ENCODE results near the gene ATP5PO.
A peak's percentile ranks its signal among the peaks of the same experiment; 100 is the strongest.

ATP5PO gene

GRCh38 chr21:33915368-33916199, at the start of gene ATP5PO:
Gene ATP5PO (minus strand): TSS chr21:33915804. CDS start chr21:33915763, 41 bp downstream.
- peak; percentile 97 to 98 for DNase-seq (ENCODE audit: low read depth in 2 of 2)

DNA sequence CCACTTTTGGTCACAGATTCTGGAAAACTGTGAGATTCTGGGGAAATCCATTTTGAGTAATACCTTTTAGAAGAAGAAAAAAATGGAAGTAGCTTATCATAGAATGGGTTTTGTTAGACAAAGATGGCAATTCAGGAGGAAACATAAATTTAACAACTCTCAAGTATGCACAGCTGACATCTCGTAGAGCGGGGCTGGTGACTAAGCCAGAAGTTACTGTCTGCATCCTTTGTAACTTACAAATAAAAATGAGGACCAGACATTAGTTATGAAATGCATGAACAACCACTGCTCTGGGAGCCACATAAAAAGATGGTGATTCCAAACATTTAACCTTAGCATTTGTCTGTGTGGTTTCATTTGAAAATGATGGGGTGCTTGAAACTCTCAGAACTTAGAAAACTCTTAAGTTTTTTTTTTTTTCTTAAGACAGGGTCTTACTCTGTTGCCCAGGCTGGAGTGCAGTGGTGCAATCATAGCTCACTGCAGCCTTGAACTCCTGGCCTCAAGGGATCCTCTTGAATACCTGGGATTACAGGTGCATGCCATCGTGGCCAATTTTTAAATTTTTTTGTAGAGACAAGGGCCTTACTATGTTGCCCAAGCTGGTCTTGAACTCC, 49.2 kb upstream of the ATP5PO start:
- no peak for DNase-seq (ENCODE audit: low read depth in 2 of 2)

GRCh38 chr21:33963848-33964555, 48.4 kb upstream of the ATP5PO start:
- no peak for DNase-seq (ENCODE audit: low read depth in 2 of 2)

- no peak for DNase-seq (ENCODE audit: low read depth in 2 of 2)
Observed at GRCh38 chr21:33962290-33962689, 46.7 kb upstream of the ATP5PO start.

DNA sequence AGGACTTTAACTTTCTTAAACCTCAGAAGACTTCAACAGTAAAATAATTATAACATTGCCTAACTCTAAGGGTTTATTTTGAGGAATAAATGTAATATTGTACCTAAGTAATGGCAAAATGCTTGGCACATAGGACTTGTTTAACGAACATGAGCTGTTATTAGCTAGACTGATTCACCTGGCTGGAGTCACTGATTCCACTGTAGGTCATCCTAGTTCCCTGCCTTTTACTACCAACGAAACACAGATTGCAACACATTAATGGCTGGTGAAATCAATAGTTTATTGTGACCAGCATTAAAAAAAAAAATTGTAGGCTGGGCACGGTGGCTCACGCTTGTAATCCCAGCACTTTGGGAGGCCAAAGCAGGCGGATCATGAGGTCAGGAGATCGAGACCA, 45.5 kb upstream of the ATP5PO start:
- DNase-seq (ENCODE audit: low read depth in 2 of 2): no peak

DNA sequence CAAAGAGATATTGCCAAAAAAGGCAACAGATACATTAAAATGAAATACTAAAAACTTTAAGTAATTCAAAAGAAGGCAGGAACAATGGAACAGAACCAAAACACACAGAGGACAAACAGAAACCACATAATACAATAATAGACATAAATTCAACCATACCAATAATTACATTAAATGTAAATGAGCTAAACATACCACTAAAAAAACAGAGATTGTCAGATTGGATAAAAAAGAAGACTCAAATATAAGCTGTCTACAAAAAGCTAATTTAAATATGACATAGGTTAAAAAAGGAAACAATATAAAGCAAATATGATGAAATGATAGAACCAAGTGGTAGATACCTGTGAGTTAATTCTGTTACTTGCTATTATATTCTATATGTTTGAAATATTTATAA, 44.1 kb upstream of the ATP5PO start:
- no peak for DNase-seq (ENCODE audit: low read depth in 2 of 2)

DNA sequence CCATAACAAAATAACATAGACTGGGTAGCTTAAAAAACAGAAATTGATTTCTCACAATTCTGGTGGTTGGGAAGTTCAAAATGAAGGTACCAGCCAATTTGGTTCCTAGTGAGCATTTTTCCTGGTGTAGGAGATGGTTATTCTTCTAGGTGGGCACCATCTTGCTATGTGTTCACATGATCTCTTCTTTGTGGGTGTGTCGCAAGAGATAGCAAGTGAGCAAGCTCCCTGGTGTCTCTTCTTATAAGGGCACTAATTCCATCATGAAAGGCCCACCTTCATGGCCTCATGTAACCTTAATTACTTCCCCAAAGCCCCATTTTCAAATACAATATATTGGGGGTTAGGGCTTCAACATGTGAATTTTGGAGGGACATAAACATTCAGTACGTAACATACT, 38.8 kb upstream of the ATP5PO start:
- no peak for DNase-seq (ENCODE audit: low read depth in 2 of 2)

DNA sequence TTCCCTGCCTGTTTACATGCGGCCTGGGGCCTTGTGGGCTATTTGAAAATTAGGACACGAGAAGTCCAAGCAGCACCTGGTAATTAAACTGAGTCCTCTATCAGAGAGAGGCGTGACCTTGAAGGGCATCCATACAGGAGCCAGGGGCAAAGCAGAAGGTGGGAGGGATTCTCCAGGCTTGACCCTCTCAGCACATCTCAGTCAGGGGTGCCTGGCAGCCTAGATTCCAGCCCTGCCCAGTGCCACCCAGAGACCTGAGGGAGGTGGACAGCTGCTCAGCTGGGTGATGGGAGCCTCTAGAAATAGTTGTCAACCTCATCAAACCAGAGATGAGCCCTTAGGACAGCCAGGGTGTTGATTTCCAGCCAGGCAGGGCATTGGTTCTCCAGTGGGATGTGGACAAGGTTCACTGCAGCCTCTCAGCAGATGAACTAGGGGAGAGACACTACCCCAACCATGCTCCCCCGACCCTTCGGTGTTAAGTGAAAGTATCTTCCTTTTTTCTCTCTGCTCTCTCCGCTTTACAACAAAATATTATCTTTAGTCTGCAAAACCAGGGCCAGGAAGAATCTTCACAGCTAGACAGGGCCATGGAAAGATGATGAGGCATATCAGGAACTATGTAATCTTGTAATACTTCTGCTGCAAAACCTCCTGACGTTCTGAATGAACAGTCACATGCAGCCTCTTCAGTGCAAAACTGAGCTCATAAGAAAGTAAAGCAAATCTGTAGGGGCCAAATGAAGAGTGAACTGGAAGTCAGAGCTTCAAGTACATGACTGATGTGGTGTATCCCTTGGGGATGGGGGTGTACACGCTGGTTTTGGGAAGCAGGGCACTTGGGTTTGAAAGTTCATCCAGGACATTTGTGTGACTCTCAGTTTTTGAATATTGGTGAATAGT, 35.9 kb upstream of the ATP5PO start:
- DNase-seq (ENCODE audit: low read depth in 2 of 2): no peak

DNA sequence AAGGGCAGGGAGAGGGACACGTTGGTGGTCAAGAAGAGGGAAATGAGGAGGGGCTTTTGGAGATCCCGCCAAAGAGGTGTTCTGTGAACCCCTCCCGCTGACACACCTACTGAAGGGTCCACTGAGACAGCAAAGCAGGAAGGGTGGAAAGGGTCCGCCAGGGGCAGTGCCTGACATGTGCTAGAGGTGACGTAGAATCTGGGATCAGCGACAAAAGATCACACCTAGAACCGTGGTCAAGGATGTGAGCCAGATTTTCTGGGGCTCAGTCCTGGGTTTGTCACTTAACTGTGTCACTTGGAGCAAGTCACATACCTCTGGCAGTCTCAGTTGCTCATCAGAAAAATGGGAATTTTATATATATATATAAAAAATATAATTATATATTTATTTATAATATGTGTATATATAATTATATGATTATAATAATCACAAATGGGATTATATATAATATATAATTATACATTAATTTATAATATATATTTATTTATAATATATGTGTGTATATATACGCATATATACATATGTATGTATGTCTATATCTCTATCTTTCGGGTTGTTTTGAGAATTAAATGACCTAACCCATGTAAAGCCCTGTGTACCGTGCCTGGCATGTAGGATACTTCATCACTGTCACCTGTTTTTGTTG, 35.0 kb upstream of the ATP5PO start:
- DNase-seq (ENCODE audit: low read depth in 2 of 2): no peak

GRCh38 chr21:33949516-33950430, 34.2 kb upstream of the ATP5PO start:
- DNase-seq (ENCODE audit: low read depth in 2 of 2): peak; percentile 49 to 65

- no peak for DNase-seq (ENCODE audit: low read depth in 2 of 2)
Observed at GRCh38 chr21:33948951-33949444, 33.4 kb upstream of the ATP5PO start.

GRCh38 chr21:33948096-33948950, 32.7 kb upstream of the ATP5PO start:
- DNase-seq (ENCODE audit: low read depth in 2 of 2): peak; percentile 76 to 80

- DNase-seq (ENCODE audit: low read depth in 2 of 2): peak; percentile 78
Observed at GRCh38 chr21:33947451-33948095, 32.0 kb upstream of the ATP5PO start.

DNA sequence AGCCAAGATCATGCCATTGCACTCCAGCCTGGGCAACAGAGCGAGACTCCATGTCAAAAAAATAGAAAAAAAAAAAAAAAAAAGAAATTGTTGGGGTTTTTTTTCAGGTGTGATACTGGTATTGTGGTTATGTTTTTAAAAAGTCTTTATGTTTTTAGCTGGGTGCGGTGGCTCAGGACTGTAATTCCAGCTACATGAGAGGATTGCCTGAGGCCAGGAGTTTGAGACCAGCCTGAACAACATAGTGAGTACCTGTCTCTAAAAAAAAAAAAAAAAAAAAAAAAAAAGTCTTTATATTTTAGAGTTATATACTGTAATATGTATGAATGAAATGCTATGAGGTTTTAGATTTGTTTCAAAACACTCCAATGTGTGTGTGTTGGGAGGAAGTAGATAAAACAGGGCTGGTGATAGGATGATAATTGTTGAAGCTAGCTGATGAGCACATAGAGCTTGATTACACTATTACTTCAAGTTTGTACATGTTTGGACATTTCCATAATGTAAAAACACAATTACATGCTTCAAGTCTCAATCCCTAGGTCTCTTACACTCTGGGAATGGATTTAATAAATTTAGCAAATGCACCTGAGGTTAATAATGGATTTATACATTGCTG, 30.2 kb upstream of the ATP5PO start:
- DNase-seq (ENCODE audit: low read depth in 2 of 2): no peak

- no peak for DNase-seq (ENCODE audit: low read depth in 2 of 2)
Observed at GRCh38 chr21:33944185-33944763, 28.7 kb upstream of the ATP5PO start.

GRCh38 chr21:33943293-33943692, 27.7 kb upstream of the ATP5PO start:
- DNase-seq (ENCODE audit: low read depth in 2 of 2): no peak

DNA sequence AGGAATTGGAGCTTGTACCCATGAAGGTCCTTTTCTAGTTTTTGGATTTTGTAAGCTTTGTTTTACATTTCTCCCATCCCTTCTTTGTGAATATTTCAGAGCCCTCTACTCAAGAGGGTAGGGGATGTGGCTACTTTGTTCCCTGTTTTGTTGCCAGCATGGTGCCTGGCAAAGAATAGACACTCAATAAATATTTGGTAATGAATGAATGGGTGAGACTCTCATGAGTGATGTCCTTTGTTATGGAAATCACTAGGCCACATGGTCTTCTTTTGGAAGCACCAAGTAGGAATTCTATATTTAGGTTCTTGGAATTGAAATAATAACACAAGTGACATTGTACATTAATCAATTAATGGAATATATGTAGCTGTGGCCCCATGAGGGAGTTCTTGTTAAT, 26.8 kb upstream of the ATP5PO start:
- DNase-seq (ENCODE audit: low read depth in 2 of 2): no peak

DNA sequence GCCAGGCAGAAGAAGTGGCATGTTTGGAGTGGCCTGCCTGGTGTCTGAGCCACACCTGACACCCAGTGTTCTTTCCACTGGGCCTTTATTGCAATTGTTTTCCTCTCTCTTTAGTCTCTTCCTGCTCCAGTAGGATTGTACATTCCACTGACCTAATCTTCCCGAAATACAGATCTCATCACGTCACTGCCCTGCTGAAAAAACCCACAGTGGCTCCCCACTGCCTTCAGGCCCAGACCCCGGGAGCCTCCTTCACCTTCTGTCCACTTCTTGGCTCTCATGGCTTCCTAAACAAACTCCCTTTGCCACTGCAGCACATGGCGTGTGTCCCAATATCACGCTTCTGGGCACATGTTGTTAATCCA, 25.3 kb upstream of the ATP5PO start:
- DNase-seq (ENCODE audit: low read depth in 2 of 2): no peak

Measured in stimulated activated CD8-positive, alpha-beta memory T cell treated with anti-CD3 and anti-CD28 coated beads, Interleukin-15, amount 100 ng/mL, for 48 hours (primary cell).